ENCODE data around the gene SLC22A17.

DNA sequence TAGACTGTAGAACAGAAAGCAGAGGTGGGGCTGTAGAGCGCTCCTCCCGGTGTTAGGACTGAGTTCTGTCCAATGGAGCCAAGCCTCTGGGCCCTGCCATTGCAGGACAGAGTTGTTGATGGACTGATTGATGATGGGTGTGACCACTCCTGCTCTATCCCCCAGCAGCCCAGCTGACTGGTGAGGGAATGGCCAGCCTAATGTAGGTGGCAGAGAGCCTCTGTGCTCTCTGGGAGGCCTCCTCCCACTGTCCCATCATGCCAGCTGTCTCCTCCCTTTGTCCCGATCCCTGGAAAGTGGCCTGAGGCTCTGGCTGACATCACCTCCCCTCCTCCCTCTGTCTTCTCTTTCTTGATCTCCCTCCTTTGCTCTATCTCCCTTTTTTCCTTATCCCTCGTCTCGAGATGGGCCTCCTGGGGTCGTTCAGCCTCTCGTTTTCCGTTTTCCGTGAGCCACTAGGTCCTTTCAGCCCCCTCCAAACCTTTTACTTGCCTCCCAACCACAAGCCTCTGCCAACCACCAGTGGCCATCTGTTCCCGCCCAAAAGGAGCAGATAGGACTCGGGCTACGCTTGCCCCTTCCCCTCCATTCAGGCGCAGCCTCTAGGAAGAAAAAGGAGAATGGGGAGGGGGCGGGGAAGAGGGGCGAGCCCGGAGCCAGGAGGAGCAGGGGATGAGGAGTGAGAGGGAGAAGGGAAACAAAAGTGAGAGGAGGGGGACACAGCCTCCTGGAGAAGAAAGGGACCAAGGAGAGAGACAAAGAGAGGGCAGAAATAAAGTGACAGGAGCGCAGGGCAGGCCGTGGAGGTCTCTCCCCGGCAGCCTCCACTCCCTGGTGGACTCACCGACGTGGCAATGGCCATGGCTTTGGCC, 11.7 kb upstream of the SLC22A17 start:
- TF ChIP-seq, protein P1, sequence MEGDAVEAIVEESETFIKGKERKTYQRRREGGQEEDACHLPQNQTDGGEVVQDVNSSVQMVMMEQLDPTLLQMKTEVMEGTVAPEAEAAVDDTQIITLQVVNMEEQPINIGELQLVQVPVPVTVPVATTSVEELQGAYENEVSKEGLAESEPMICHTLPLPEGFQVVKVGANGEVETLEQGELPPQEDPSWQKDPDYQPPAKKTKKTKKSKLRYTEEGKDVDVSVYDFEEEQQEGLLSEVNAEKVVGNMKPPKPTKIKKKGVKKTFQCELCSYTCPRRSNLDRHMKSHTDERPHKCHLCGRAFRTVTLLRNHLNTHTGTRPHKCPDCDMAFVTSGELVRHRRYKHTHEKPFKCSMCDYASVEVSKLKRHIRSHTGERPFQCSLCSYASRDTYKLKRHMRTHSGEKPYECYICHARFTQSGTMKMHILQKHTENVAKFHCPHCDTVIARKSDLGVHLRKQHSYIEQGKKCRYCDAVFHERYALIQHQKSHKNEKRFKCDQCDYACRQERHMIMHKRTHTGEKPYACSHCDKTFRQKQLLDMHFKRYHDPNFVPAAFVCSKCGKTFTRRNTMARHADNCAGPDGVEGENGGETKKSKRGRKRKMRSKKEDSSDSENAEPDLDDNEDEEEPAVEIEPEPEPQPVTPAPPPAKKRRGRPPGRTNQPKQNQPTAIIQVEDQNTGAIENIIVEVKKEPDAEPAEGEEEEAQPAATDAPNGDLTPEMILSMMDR (IDR thresholded peaks at IDR 0.05; ENCODE audit: low read depth, low read length, missing input control), result no peak
- TF ChIP-seq SP1 (IDR thresholded peaks at IDR 0.05), result no peak
- no peak for TF ChIP-seq HNF4A (conservative IDR thresholded peaks at IDR 0.05)
- TF ChIP-seq RAD21 (IDR thresholded peaks at IDR 0.05), result no peak
- no peak for TF ChIP-seq FOXA2 (IDR thresholded peaks at IDR 0.05)
- TF ChIP-seq, protein P2, sequence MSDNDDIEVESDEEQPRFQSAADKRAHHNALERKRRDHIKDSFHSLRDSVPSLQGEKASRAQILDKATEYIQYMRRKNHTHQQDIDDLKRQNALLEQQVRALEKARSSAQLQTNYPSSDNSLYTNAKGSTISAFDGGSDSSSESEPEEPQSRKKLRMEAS (IDR thresholded peaks at IDR 0.05), result no peak
- no peak for TF ChIP-seq YY1 (IDR thresholded peaks at IDR 0.05)
- TF ChIP-seq NR2F2 (IDR thresholded peaks at IDR 0.05), result no peak
- TF ChIP-seq EGR1 (IDR thresholded peaks at IDR 0.05; ENCODE audit: low read depth in 2 of 2), result no peak
- no peak for TF ChIP-seq JUND (IDR thresholded peaks at IDR 0.05)
- TF ChIP-seq, protein P3, sequence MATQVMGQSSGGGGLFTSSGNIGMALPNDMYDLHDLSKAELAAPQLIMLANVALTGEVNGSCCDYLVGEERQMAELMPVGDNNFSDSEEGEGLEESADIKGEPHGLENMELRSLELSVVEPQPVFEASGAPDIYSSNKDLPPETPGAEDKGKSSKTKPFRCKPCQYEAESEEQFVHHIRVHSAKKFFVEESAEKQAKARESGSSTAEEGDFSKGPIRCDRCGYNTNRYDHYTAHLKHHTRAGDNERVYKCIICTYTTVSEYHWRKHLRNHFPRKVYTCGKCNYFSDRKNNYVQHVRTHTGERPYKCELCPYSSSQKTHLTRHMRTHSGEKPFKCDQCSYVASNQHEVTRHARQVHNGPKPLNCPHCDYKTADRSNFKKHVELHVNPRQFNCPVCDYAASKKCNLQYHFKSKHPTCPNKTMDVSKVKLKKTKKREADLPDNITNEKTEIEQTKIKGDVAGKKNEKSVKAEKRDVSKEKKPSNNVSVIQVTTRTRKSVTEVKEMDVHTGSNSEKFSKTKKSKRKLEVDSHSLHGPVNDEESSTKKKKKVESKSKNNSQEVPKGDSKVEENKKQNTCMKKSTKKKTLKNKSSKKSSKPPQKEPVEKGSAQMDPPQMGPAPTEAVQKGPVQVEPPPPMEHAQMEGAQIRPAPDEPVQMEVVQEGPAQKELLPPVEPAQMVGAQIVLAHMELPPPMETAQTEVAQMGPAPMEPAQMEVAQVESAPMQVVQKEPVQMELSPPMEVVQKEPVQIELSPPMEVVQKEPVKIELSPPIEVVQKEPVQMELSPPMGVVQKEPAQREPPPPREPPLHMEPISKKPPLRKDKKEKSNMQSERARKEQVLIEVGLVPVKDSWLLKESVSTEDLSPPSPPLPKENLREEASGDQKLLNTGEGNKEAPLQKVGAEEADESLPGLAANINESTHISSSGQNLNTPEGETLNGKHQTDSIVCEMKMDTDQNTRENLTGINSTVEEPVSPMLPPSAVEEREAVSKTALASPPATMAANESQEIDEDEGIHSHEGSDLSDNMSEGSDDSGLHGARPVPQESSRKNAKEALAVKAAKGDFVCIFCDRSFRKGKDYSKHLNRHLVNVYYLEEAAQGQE (IDR thresholded peaks at IDR 0.05), result no peak
- no peak for TF ChIP-seq FOXA1 (IDR thresholded peaks at IDR 0.05)
